GM19468 (cell line): ENCODE data around the gene STAB2.

Experiments
- ATAC-seq: cut with Tn5 transposase; IDR thresholded peaks from one replicate; pipeline ENCODE4 v1.9.1; 2021; ENCODE audit warnings: mild to moderate bottlenecking, moderate library complexity, moderate number of reproducible peaks; ENCODE audit not compliant: unreplicated experiment; ENCODE audit errors: extremely low read depth

STAB2 gene

DNA sequence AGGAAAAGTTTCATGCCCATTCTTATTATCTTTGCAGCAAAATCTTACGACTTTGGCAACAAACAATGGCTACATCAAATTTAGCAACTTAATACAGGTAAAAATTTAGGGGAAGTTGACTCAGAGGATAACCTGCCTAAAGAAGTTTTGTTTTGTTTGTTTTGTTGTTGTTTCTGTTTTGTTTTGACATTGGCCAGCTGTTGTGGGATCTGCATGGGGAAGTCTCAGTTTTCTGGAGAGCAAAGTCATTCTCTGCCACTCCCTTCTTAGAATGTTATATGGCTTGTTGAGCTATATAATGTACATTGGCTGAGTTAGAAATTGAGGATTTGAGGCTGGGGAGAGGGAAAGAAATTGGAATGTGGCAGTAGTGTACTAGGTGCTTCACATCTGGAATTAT, 144.5 kb downstream of the STAB2 start:
- ATAC-seq = no peak

- ATAC-seq = no peak
These were observed 147.8 kb downstream of the STAB2 start for GRCh38 chr12:103734863-103735262.

- ATAC-seq = no peak
These were observed 148.2 kb downstream of the STAB2 start for GRCh38 chr12:103735291-103735690.

GRCh38 chr12:103736572-103736971, 149.5 kb downstream of the STAB2 start:
- ATAC-seq = no peak

- no peak for ATAC-seq
These were observed 150.8 kb downstream of the STAB2 start for GRCh38 chr12:103737881-103738280.

- no peak for ATAC-seq
These were observed 155.4 kb downstream of the STAB2 start for GRCh38 chr12:103742349-103742932.

- ATAC-seq = no peak
These were observed 156.7 kb downstream of the STAB2 start for GRCh38 chr12:103743788-103744187.

DNA sequence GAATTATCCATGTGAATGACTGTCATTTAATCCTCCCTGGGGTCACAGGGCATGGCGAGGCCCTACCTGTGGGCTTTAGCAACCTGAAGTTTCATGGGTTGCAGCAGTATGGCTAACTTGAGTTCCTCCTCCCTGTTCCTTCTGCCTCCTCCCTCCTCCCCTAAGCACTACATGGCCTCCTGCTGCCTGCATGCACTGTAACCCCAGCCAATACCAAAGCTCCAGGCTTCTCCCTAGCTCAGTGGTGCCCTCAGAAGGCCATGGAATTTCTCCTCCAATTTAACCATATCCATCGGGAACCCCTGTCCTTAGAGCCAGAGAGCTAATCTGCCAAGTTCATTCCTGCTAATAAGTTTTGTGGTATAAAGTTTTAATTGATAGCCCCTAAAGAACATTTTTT, 158.9 kb downstream of the STAB2 start:
- ATAC-seq = no peak

DNA sequence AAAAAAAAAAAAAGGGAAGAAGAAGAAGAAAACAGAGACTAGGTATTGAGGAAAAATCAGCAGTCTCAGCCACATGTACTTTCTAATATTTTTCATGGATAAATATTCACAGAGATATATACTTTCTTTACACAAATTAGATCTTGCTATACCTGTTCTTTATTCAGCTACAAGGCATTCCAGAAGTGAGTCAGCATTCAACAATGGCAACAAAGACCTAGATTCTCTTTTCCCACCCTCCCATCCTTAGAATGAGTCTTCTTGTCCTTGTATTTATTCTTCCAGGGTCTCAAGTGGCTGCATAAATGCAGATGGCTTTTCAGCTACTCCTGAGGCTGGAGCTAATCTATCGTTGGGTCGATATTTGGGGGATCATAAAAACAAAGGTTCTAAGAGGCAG, 160.9 kb downstream of the STAB2 start:
- ATAC-seq = no peak

GRCh38 chr12:103748875-103749274, 161.8 kb downstream of the STAB2 start:
- no peak for ATAC-seq

GRCh38 chr12:103751171-103751570, 164.1 kb downstream of the STAB2 start:
- ATAC-seq = no peak

GRCh38 chr12:103751600-103751999, 164.5 kb downstream of the STAB2 start:
- ATAC-seq = no peak

- no peak for ATAC-seq
These were observed 168.4 kb downstream of the STAB2 start for GRCh38 chr12:103755425-103755824.

GRCh38 chr12:103756443-103756842, 169.4 kb downstream of the STAB2 start:
- ATAC-seq = no peak

DNA sequence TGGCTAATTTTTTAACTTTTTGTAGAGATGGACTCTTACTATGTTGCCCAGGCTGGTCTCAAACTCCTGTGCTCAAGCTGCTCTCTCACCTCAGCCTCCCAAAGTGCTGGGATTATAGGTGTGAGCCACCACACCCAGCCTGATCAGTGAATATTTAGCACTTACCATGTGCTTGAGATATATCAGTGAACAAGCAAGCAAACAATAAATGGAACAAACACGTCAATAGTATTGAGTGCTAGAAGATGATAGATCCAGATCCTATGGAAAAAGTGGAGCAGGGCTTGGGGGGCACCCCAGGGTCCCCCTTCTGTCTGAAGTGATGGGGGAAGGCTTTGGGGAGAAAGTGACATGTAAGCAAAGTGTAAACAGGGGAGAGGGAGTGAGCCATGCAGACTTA, 170.2 kb downstream of the STAB2 start:
- no peak for ATAC-seq

- ATAC-seq = no peak
These were observed 171.4 kb downstream of the STAB2 start for GRCh38 chr12:103758310-103759089.

- no peak for ATAC-seq
These were observed 175.4 kb downstream of the STAB2 start for GRCh38 chr12:103762473-103762872.

- no peak for ATAC-seq
These were observed 178.2 kb downstream of the STAB2 start for GRCh38 chr12:103765322-103765721.

DNA sequence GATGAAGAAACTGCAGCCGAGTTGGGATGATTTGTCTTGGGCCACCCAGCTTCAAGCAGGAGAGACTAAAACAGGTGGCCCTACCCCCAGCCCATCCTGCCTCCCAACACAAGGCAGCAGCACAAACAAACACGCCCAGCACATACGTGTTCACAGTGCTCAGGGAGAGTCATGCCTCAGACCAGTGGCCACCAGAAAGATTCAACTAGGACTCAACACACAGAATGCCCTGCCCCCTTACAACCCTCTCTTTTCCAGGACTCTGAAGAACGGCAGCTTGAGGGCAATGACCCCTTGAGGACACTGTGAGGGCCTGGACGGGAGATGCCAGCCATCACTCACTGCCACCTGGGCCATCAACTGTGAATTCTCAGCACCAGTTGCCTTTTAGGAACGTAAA, 179.0 kb downstream of the STAB2 start:
- ATAC-seq = no peak

DNA sequence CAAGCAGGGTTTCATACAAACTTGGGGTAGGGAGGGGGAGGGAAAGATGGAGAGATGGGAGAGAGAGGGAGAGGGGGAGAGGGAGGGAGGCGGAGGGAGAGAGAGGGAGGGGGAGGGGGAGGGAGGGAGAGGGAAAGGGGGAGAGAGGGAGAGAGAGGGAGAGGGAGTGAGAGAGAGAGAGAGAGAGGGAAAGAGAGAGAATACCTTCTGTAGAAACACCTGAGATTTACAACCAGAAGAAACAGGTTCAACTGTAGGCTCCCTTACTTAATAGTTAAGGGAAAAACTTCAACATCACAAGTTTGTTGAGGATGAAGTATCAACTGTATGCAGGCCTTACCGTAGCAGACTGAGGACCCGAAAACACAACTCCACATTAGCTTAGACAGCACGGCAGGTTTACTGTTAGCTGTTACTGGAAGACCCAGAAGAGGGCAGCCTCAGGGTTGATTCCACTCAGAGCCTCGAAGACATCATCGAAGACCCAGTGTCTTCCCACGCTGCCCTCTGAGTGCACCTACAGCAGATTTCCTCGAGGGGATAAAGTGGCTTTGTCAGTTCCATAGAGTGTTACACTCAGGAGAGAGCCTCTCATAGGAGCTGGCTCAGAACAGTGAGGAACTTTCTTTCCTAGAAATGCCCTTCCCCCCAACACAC, 181.5 kb downstream of the STAB2 start:
- no peak for ATAC-seq

GRCh38 chr12:103769240-103769945, 182.3 kb downstream of the STAB2 start:
- ATAC-seq = no peak
